ENCODE results near the gene GSG1L2.

GSG1L2 gene

DNA sequence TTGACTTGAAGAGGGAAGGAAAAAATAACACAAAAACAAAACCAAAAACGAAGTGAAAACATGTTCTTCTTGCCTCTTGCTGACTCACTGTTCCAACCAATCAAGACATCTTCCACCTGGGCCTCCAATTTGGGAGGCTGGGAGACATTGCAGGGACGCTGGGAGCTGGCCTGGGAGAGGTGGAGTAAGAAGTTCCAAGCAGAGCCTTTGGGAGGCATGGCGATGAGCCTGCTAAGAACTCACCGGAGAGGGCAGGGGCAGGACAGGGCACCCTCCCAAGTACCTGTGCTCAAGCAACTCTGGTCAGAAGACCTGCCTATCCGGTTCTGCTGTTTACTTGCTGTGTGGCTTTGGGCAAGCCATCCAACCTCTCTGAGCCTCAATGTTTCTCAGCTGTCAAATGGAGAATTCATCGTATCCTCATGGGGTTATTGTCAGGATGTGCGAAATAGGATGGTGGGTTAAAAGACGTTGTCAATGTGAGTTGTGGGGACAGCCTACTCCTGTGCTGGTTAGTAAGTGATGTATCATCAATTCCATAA lies 3.0 kb upstream of the GSG1L2 start:
- DNase-seq, result no peak

DNA sequence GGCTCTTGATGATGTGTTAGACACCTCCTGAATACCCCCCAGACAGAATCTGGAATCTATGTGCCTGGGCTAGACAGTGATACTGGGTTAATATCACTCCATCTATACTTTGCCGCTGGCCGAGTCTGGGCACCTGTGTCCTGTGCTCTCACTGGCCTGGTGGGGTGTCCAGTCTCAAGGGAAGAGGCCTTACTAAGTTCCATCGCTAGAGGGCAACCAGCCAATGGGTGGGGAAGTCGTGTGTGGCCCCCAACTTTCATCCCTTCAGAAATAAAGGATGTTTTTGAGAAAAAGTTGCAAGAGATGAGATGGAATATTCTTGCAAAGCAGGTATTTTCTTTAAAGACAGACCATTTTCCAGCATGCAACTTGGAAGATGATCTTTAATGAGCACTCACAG lies 2.2 kb upstream of the GSG1L2 start:
- no peak for DNase-seq

DNA sequence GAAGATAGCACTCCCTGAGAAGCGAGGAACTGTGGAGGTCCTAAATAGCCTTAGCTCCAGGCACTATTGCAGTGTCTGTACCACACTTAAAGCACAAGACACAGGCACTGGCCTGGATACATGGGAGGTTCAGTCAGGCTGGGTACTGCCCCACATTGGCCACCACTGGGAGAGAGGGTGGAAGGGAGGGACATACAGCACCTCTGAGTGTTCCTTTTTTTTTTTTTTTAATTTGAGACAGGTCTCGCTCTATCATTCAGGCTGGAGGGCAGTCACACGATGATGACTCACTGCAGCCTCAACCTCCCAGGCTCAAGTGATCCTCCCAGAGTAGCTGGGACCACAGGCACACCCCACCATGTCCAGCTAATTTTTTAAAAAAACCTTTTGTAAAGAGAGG lies 1.4 kb downstream of the GSG1L2 start:
- no peak for DNase-seq

DNA sequence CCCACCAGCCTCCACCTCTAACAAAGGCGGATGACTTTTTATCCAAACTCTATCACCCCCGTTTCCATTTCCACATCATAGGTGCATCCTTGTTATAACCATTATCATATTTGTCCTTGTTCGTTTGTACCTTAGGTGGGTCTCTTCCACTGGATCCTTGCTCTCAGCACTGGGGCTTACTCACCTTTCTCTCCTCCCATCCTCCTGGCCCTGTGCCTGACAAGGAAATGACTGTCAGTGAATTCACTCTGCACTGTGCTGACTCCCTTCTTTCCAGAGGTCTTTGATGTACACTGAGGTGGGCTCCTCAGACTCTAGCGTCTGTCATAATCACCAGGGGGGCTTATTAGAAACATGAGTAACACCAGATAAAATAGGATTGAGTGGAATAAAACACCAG lies 3.1 kb downstream of the GSG1L2 start:
- no peak for DNase-seq

DNA sequence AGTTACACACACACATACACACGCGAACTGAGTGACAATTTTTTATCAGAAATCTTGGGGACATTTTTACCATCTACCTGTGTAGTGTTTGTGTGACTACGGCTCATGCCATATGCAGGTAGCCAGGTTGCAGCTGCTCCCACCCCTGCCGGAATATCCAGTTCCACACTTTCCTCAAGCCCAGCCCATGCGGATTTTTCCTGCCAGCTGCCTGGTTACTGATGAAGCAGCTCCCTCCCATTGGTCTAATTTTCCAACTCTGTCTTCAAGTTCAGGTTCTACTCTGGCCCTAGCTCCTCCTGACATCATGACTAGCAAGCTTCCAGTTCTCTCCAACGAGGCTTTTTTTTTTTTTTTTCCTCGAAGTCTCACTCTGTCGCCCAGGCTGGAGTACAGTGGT lies 4.8 kb downstream of the GSG1L2 start:
- no peak for DNase-seq

DNA sequence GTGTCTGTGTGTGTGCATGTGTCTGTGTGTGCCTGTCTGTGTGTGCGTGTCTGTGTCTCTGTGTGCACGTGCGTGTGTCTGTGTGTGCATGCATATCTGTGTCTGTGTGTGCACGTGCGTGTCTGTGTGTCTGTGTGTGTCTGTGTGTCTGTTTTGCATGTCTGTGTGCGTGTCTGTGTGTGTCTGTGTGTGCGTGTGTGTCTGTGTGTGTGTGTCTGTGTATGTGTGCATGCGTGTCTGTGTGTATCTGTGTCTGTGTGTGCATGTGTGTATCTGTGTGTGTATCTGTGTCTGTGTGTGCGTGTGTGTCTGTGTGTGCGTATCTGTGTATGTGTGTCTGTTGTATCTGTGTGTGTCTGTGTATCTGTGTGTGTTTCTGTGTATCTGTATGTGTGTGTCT lies 5.4 kb downstream of the GSG1L2 start:
- no peak for DNase-seq

DNA sequence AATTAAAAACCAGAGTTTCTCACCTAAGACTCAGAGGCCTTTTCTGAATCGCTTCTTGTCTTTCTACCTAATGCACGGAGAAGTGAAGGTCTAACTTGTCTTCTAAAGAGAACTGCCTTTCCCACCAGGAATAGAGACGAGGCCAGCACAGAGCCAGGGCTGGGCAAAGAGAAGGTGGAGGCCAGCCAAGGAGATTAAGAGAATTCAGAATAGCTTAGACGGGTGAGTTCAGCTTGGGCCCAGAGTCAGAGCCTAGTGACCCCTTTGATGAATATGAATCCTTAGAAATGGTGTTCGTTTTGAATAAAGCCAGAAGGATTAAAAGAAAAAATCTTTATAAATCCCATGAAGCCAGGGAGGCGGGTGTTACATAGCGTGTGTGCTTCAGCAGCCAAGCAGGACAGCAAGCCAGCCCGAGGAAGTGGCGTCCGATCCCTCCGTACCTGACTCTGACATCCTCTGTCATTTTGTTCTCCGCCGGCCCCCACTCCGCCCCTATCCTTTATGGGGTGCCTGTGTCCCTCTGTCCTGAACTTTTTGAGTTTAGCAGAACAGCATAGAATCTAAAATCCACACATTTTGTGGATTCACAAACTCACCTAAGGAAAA lies 7.4 kb downstream of the GSG1L2 start:
- no peak for DNase-seq

DNA sequence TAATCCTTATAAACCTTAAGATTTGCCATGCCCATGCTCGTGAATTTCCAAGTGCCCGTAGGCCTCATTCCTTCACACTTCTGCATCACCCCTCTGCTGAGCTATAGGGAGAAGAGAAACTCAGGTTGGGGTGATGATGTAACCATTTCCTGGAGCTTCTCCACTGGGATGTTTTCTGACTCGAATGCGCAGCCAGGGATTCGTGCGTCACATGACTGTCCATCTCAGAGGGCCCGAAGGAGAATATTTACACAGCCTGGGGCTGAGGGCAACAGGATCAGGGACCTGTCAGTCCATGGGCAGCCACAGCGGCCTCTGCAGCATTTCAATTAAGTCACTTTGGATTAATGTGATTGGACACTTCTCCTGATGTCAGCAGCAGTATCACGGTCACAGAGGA lies 8.7 kb downstream of the GSG1L2 start:
- no peak for DNase-seq

DNA sequence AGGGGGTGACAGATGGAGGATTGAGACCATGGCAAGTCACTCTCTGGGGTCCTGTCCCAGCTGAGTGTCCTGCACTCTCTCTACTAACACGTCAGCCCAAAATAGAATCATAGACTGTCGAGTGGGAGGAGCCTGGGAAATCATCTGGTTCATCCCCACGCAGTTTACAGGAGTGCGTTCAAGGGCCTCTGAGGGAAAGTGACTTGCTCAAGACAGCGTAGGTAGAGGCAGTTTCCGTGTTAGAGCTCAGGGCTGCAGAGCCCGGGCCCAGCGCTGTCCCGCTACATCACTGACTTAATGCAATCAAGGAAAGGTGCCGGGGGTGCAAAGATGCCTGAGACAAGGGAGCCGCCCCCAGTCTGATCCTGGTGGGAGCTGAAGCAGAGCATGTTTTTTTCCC lies 10.3 kb downstream of the GSG1L2 start:
- DNase-seq, result no peak

DNA sequence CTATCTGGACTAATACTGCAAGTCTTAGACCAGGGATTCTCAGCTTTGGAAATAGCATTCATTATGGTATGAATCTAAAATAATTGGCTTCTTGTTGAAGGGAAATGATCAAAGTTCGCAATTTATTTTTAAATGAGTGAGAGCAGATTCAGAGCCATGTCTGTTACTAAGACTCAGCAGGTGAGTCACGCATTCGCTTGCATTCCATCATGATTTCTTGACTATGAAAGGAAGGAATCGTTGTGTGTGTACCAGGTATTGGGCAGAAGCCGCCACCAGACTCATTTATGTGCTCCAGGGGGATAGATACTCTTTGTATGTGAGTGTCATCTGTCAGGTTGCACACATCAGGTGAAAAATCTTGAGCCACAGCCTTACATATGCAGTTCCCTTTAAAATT lies 10.8 kb downstream of the GSG1L2 start:
- DNase-seq, result no peak

DNA sequence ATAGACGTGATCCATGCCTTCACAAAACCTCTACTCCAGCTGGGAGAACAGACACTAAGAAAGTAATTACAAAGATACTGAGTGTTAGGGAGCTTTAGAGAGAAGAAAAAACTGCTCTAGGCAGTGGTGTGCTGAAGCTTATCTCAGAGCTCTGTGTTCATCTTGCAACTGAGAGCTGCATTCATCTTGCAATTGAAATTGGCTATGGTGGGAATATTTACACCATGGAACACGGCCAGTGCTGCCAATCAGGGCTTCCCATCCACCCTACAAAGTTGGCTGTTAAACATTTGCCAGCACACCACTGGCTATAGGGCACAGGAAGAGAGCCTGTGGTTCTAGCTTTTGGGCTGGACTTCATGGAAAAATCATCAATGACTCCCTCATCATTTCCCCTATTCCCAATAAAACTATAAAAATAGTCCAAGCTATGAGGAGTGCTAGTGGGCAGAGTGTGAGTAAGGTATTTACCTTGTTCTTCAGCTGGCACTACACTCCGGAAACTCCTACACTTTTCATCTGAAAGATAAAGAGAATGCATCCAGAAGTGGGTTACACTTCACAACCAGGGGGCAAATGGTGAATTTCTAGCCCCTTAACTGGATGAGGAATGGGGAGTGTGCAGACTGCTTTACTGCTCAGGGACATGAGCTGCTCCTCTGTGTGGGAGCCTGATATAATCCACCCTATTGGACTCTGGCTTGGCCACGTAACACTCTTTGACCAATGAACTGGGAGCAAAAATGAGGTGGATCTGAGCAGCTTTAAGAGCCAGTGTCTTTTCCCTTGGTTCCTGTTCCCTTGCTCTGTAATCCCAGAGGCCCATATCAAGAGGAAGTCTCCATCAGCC lies 11.6 kb downstream of the GSG1L2 start:
- no peak for DNase-seq

DNA sequence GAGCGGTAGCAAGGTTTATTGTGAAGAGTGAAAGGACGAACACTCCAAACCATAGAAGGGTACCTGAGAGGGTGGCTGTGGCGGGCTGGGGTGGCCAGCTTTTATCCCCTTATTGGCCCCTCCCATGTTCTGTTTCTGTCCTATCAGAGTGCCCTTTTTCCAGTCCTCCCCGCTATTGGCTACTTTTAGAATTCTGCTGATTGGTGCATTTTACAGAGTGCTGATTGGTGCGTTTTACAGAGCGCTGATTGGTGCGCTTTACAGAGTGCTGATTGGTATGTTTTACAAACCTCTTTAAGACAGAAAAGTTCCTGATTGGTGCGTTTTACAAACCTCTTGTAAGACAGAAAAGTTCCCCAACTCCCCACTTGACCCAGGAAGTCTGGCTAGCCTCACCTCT lies 12.5 kb downstream of the GSG1L2 start:
- no peak for DNase-seq

DNA sequence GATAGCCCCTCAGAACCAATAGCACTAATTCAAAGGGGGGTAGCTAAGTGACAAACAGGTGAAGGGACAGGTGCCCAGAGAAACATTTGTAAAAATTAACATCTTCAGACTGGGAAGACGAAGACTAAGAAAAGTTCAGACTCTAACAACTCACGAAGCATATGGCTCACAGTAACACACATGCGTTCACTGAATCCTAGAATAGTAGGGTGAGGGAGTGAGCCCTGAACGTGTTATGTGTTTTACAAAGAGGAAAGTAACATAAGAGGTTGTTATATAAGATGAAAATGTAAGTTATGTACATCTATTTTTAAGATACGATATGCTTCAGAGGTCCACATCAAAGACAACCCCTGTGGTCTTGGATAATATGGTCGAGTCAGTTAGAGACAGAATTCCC lies 15.2 kb downstream of the GSG1L2 start:
- DNase-seq, result no peak

DNA sequence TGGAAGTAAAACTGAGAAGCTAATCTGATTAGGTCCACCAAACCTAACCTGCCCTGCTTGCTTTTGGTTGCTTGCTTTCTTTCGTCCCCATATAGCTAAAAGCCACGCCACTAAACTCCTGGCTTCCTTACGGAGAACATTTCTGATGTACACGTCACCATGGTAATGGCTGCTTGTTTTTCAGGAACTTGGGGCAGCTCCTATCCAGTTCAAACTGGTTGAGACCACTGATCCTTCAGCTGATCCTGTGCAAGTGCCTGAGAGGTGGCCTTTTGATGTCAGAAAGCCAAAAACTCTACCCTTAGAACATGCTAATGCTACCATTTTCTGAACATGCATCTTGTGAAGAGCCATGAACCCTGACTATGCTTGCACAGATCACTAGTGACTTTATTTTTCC lies 16.1 kb downstream of the GSG1L2 start:
- DNase-seq, result no peak

DNA sequence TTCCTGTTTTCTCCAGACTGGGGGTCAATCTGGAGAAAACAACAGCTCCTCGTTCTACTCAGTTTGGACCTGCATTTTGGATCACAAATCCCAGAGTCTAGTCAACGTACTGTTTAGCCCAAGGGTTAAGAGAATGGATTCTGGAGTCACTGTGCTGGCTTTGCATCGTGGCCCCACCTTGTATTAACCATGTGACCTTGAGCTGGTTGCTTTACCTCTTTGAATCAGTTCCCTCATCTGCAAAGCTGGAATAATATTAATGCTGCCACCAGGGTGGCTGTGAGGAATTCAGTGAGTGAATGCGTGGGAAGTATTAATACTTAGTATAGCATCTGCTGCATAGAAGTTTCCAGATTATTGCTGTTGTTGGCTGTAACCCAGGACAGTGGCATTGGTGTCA lies 19.2 kb downstream of the GSG1L2 start:
- DNase-seq, result no peak

DNA sequence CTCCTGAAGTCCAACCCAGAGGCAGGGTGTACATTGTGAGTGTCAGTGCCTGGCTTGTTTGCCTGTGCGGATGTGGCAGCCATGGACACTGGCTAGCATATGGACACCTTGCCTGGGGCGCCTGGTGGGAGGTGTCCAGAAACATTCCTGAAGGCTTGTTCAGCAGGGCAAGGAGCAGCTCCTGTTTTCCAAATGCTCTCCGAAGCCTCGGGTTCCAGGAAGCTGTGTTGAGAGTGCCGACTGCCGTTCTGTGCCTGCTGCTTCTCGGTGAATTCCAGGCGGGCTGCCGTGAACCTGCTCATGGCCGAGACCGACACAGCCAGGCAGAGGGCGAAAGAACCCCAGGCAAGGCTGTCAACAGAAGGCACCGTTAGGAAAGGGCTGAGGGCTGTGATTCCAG lies 19.6 kb downstream of the GSG1L2 start:
- no peak for DNase-seq

DNA sequence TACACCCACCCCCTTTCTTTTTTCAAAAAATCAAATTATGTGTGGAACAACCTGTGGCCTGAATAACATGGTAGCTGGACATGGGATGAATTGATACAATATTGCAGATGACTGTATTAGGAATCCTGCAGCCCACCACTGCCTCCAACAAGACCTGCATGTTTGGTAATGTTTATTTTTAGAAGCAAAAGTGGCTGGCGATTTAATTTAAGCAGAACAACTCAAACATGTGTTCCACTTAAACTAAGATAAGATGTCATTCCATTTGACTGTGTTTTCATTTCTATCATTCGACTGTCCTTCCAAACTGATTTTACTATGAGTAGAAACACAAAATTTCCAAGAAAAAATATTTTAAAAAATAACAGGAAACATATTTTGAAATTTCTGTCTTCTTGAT lies 20.4 kb downstream of the GSG1L2 start:
- no peak for DNase-seq

DNA sequence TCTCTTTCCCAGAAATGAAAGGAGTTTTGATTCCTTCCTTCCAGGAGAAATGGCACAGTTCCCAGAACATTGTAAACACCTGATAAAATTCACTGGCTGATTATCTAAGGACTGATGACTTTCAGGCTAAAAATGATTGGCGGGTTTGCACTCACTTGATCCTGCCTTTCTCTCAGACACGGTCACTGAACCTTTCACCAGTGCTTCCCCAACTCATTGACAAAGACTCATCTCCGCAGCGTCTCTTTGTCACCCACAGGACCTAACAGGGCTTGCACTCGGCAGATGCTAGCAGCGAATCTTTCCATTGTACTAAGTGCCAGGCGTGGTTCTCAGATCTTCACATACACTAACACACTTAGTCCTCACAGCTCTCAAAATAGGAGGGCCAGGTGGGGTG lies 23.2 kb downstream of the GSG1L2 start:
- no peak for DNase-seq

DNA sequence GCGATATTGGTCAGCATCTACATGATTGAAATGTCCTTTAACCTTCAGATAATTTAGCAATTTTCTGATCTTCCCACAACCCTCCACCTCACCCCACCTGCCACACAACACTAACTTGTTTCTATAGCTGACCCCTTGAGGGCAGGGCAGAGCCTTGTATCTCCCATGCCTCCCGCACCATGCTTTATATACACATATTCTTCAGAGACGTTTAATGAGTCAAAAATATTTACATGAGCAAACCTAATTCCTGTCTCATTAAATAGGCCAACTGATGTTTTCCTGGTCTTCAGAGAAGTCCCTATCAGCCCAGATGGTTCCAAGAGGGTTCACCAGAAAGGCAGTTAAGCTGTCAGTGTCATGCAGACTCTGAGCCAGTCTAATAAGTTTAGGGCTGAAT lies 23.9 kb downstream of the GSG1L2 start:
- no peak for DNase-seq

DNA sequence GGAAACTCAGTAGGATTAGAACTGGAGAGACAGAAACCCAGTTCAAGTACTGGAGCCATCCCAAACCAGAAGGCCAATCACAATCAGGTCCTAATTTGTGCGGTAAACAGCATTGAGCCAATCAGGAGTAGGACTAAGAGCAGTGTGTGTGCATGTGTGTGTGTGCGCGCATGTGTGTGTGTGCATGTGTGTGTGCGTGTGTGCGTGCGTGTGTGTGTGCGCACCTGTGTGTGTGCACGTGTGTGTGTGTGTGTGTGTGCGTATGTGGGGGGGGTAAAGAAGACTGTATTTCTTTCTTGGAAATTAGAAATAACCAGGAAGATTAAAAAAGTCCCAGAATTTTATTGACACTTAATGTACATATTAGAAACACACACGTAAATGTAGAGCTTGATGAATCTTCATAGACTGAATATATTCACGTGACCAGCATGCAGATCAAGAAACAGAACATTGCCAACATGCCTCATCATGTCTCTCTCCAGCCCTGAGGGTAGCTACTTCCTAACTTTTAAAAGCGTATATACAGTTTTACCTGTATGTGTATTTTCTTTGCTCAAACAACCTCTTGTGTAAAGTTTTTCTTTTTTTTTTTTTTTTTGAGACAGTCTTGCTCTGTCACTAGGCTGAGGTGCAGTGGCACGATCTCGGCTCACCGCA lies 29.6 kb downstream of the GSG1L2 start:
- DNase-seq, result no peak

DNA sequence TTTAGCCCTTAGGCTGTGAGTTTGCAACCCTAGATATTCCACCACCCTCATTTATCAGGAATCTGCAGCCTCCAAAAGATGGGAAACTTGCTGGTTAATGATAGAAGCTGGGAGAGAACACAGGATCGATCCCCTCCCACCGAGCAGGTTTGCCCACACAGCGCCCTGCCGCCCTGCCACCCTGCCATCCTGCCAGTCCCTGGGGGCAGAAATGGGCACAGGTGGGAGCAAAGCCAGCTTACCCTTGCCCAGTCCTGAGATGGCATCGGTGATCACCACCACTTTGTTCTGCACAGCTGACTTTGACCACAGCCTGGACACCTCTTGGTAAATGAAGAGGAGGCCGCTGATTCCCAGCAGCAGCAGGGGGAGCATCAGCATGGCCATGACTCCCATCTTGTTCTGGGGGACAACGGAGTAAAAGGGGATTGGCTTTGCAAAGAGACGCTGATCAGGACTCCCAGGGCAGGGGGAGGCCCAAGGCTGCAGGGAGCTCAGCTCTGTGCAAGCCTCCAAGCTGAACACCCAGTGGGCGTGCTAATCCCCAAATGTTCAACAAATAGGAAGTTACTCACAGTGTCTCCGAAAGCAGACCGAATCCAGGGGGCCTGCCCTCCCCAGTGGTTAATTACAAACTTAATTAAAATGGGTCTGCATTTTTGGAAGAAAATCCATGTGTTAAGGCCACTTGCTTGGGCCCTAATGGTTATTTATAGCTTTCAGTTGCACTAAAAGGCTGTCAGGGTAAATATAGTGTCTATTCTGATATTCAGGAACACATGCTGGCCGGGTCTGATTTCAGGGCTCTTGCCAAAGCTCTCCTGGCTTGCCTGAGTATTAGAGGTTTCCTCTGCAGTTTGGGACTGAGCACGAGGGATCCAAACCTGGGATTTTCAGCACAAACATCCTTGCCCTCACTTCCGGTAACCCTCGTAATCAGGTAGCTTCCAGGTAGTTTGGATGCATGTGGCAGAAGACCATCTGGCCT lies 30.7 kb downstream of the GSG1L2 start, which contains the start of gene DHRS7C:
Gene DHRS7C (minus strand): TSS at position 704 of the 988 bp plus-strand sequence. CDS start 308 bp downstream, at position 396.
- no peak for DNase-seq

DNA sequence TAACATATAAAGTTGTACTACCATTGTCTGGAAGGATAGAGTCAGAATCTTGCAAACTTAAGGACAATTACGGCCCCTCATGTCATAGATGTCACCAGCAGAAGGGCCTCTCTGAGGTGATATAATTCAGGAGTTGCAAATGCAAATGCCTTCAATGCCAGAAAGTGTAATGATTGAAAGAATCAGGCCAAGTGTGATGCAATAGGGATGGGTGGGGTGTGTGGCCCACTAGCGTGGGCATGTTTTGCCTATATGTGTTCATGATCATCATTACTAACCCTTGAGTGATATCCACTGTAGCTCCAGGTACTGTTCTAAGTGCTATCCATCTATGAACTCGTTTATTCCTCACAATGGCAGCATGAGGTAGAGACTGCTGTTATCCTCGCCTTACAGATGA lies 31.6 kb downstream of the GSG1L2 start:
- DNase-seq, result no peak

DNA sequence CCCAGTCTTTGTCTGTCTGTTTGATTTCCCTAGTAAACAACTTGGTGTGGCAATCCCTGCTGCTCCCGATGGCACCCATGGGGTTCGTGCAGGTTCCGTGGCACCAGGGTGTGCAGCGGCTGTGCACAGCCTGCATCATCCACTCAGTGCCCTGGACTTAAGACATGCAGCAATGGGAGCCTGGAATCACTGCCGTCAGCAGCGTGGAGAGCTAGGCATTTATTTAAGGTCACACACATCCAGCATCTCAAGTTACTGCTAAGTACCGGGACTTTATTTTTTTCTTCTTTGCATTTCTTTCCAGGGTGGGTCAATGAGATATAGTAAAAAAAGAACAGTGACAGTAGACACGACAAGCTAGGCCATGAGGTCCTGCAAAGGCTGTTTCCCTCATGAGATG lies 33.3 kb downstream of the GSG1L2 start:
- no peak for DNase-seq

All from activated CD8-positive, alpha-beta memory T cell treated with anti-CD3 and anti-CD28 coated beads for 24 hours (primary cell).